Esophagus squamous epithelium (tissue), 5 donors: Measurements from ENCODE around the gene ATP2B2. TPM values are rescaled to one million over a fixed set of nuclear protein-coding genes. Genes with fewer than 3 reads are reported as not detected.

Experiments used
- DNase-seq: peaks from one replicate; lab custom pipeline; 2025; lab: John Stamatoyannopoulos, UW
- H3K27ac ChIP-seq, 4 donors: fragments of 200-600 bp; sonication (generic); one replicate each; pipeline ENCODE4 v1.5.1; 2016 to 2019; ENCODE audit warnings: mild to moderate bottlenecking in 1 of 4
- H3K27me3 ChIP-seq, 4 donors: fragments of 200-600 bp; sonication (generic); 1 replicate in 3 of 4; 2 replicates in 1 of 4; pipeline versions ENCODE4 v1.5.1 to v1.6.0; 2017 to 2021; ENCODE audit warnings: antibody characterized with exemption in 1 of 4
- H3K36me3 ChIP-seq, 3 donors: fragments of 200-600 bp; sonication (generic); one replicate each; pipeline ENCODE4 v1.5.1; 2016 to 2019
- H3K4me1 ChIP-seq, 3 donors: fragments of 200-600 bp; sonication (generic); one replicate each; pipeline ENCODE4 v1.5.1; 2017 to 2019
- H3K4me3 ChIP-seq, 4 donors: fragments of 200-600 bp; sonication (generic); 1 replicate in 3 of 4; 2 replicates in 1 of 4; pipeline ENCODE4 v1.5.1; 2016 to 2019; ENCODE audit warnings: mild to moderate bottlenecking in 2 of 4, moderate library complexity in 1 of 4
- H3K9me3 ChIP-seq, 3 donors: fragments of 200-600 bp; sonication (generic); one replicate each; pipeline ENCODE4 v1.5.1; 2016 to 2019
- CTCF ChIP-seq, 6 experiments: fragments of 450-650 bp in 4 of 6; fragments of 200-600 bp in 2 of 6; sonication (generic) in 2 of 6; IDR thresholded peaks; one replicate each; pipeline ENCODE4 v1.5.1; 2016 to 2019; ENCODE audit warnings: antibody characterized with exemption in 6 of 6, mild to moderate bottlenecking in 4 of 6, moderate library complexity in 4 of 6
- POLR2A ChIP-seq, 4 donors: fragments of 450-650 bp; IDR thresholded peaks; one replicate each; pipeline ENCODE4 v1.6.1; 2017; ENCODE audit warnings: antibody characterized with exemption in 4 of 4, mild to moderate bottlenecking in 4 of 4, moderate library complexity in 3 of 4
- WGBS, 2 donors: methylation state at CpG; one replicate each; pipeline ENCODE4 v1.1.5; 2018; 5-methylcytosine and 5-hydroxymethylcytosine counted together
- intact Hi-C: fragments of 100-400 bp; cut with DNase I; formaldehyde crosslinking; loops from one replicate; pipeline ENCODE4 v1.15.0; 2022
- total RNA-seq, 4 donors: library from RNA; depleted of rRNA; stranded (reverse); fragments of >200 nt; gene quantifications; one replicate each; pipeline ENCODE4 v1.1.0, GENCODE V29; 2016
- donor health status: DM: yes; HTN: yes; CAD: no.

Gene ATP2B2
- total RNA-seq, 4 donors from 2014 or later = 0.31 to 0.57 (median 0.42) TPM

DNA sequence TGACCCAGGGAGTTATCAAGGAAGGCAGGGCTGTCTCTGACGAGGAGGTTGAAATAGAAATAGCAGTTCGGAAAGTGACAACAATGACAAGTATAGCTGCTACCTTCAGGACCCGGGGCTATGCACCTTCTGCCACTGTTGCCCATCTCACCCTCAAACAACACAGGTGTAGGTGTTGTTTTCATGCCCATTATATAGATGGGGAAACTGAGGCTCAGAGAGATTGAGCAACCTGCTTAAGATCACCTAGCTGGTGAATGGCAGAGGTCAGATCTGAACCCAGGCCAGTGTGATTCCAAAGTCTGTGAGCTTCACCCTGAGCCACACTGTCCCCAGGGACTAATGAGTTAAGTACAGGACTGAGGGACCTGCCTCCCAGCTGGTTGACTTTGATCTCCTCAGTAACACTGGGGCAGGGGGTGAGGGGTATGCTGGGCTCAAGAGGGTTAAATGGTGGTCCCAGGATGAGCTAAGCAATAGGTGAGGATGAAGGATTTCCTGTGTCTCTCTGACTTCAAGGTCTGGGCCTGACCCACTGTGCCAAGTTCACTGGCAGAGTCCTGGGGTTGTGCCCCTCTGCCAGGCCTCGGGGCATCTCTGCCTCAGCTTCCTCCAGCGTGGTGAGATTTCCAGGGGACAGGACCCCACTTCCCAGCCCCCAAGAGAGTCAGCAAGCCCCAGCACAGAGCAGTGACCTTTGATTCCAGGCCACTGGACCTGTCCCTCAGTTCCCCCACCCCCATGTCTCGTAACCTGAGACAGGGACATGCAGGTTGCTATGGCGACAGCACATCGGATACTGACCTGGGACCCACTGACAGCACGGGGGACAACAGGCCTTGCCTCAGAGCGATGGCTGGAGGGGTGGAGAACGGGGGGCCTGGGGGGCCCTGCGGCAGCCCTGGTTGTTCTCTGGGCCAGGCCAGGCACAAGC, 35.0 kb downstream of the ATP2B2 start:
- no peak for DNase-seq
- intact Hi-C loops = no loop called here
- Histone ChIP-seq H3K36me3 (no peaks in the 10 kb centered on the region), H3K4me3 (no peak overlapping the region), H3K27ac (no peak overlapping the region), H3K9me3 (no peaks in the 10 kb centered on the region), H3K4me1 (no peaks in the 10 kb centered on the region), H3K27me3 (peaks cover 0 to 74% (median 0%) of the 10 kb centered on the region in 4 donors)
- TF ChIP-seq CTCF (IDR thresholded peaks at IDR 0.05) (no peak), POLR2A (IDR thresholded peaks at IDR 0.05) (no peak)
- 42 to 51% methylated on average over 5 to 10 of the region's 12 CpGs for WGBS, 2 donors

GRCh38 chr3:10469441-10470119, 35.8 kb downstream of the ATP2B2 start:
- Histone ChIP-seq H3K27ac (no peak overlapping the region), H3K27me3 (peaks cover 0 to 73% (median 0%) of the 10 kb centered on the region in 4 donors), H3K4me1 (no peaks in the 10 kb centered on the region), H3K9me3 (no peaks in the 10 kb centered on the region), H3K4me3 (no peak overlapping the region), H3K36me3 (no peaks in the 10 kb centered on the region)
- intact Hi-C loops = no loop called here
- TF ChIP-seq CTCF (IDR thresholded peaks at IDR 0.05) = no peak
- no peak for TF ChIP-seq POLR2A (IDR thresholded peaks at IDR 0.05)
- WGBS, 2 donors = 24 to 34% methylated on average over 7 to 9 of the region's 9 CpGs
- no peak for DNase-seq

DNA sequence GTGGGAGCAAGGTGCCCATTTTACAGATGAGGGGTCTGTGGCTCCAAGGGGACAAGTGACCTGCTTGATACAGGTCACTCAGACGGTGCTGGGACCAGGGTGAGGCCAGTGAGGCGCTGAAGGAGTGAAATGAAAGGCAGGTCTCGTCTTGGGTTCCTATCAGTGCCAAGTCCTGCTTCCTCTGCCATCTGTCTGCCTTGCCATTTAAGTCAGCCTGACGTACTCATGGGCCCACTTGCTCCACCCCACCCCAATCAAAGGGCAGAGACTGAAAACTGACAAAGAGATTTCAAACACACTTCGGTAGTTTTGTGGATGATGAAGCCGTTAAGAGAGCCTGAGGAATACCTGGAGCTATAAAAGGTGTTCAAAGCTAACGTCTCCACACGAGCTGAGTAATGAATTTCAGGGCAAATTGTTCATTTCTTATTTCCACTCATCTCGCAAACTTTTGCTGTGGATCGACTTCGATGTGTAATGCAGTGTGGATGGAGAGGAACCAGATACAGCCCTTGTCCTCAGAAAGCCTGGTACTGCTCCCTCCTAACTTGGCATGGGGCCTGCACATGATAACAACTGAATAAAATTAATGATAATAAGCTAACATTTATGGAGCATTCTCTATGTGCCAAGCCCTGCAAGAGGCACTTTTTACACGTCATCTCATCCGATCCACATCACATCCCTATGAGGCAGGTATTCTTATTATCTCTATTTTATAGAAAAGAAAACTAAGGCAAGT, 36.6 kb downstream of the ATP2B2 start:
- 55 to 65% methylated on average over 9 to 13 of the region's 13 CpGs for WGBS, 2 donors

DNA sequence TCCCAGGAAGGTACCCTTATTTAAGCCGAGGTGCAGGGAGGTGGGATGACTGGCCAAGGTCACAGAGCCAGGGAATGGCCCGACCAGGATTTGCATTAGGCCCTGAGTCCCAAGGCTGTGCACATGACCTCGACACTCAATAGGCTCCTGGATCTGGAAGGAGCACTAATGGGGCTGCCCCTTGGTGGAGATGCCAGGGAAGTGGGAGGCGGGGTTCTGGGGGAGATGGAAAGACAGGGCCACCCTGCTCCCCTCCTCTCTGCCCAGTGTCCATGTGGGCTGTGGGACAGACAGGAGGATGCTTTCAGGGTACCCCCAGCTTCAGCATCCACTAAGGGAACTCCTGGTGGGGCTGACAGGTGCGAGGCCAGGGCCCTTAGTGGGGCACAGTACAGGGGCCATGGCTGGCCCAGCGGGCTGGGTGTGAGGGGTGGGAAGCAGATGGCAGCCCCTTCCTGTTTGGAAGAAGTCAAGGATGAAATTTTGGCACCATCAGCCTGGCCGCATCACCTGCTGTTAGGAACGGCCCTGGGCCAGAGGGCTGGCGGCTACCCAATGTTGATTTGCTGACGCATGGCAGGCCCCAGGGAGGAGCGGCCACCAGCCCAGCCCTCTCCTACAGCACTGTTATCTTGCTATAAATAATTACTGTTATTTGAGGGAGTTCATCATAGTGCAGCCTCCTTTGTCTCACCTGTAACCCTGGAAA, 37.3 kb downstream of the ATP2B2 start:
- peaks cover 0 to 62% (median 0%) of the 10 kb centered on the region in 4 donors for H3K27me3 ChIP-seq
- DNase-seq = no peak

More for the DNA sequence above, 36.6 kb downstream of the ATP2B2 start:
- Histone ChIP-seq H3K4me3 (no peak overlapping the region), H3K4me1 (no peaks in the 10 kb centered on the region), H3K9me3 (no peaks in the 10 kb centered on the region), H3K27me3 (peaks cover 0 to 69% (median 0%) of the 10 kb centered on the region in 4 donors), H3K36me3 (no peaks in the 10 kb centered on the region), H3K27ac (no peak overlapping the region)
- DNase-seq = no peak
- TF ChIP-seq CTCF (IDR thresholded peaks at IDR 0.05) = no peak
- no peak for TF ChIP-seq POLR2A (IDR thresholded peaks at IDR 0.05)
- intact Hi-C loops = no loop called here

More for the DNA sequence above, 37.3 kb downstream of the ATP2B2 start:
- H3K9me3 ChIP-seq = no peaks in the 10 kb centered on the region
- no peaks in the 10 kb centered on the region for H3K4me1 ChIP-seq
- no peak overlapping the region for H3K4me3 ChIP-seq
- 7 to 73% methylated on average over 4 to 5 of the region's 11 CpGs for WGBS, 2 donors
- intact Hi-C loops = no loop called here
- TF ChIP-seq CTCF (IDR thresholded peaks at IDR 0.05) = no peak
- no peak for TF ChIP-seq POLR2A (IDR thresholded peaks at IDR 0.05)
- H3K27ac ChIP-seq = no peak overlapping the region
- no peaks in the 10 kb centered on the region for H3K36me3 ChIP-seq
